ENCODE results near the gene GPR12.

Gene GPR12

DNA sequence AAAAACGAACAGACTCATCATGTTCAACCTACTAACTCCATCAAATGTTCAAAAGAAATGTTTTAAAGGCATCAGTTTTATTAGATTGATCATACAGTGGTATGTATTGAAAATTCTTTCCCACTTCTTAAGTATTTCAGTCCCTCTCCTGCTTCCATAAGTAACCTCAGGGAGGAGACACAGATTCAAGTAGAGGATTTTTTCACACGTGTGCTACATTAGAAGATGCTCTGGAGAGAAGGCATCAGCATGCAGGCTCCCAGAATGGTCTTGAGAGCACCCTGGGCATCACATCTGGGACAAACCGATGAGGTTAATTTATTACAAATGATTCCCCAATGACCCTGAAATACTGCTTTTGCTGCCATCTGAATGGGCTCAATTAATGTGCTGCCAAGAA, 3.6 kb downstream of the GPR12 start:
- intact Hi-C loops (cut with DNase I; ENCODE audit: low total_unique reads): no loop called here
- DNase-seq: no peak
- H3K27me3 ChIP-seq: peaks cover 0 to 44% of the 10 kb centered on the region in 2 donors

GRCh38 chr13:26752671-26753070, 7.9 kb downstream of the GPR12 start:
- DNase-seq: no peak
- Histone ChIP-seq H3K27ac (no peak overlapping the region), H3K4me1 (no peaks in the 10 kb centered on the region), H3K9me3 (no peaks in the 10 kb centered on the region), H3K36me3 (no peaks in the 10 kb centered on the region), H3K4me3 (no peak overlapping the region), H3K27me3 (peaks cover 0 to 13% of the 10 kb centered on the region in 2 donors)
- intact Hi-C loops (cut with DNase I; ENCODE audit: low total_unique reads): no loop called here
- no peak for TF ChIP-seq CTCF (IDR thresholded peaks at IDR 0.05)

More for the DNA sequence above, 3.6 kb downstream of the GPR12 start:
- Histone ChIP-seq H3K4me1 (peaks cover 0 to 19% (median 12%) of the 10 kb centered on the region in 4 donors), H3K36me3 (no peaks in the 10 kb centered on the region), H3K27ac (no peak overlapping the region), H3K9me3 (no peaks in the 10 kb centered on the region), H3K4me3 (no peak overlapping the region)
- no peak for TF ChIP-seq CTCF (IDR thresholded peaks at IDR 0.05)

- DNase-seq: no peak
- Histone ChIP-seq H3K4me1 (no peaks in the 10 kb centered on the region), H3K27me3 (peaks cover 0 to 6% of the 10 kb centered on the region in 2 donors), H3K4me3 (no peak overlapping the region), H3K36me3 (no peaks in the 10 kb centered on the region), H3K9me3 (no peaks in the 10 kb centered on the region), H3K27ac (no peak overlapping the region)
- no peak for TF ChIP-seq CTCF (IDR thresholded peaks at IDR 0.05)
- intact Hi-C loops (cut with DNase I; ENCODE audit: low total_unique reads): no loop called here
Measured at GRCh38 chr13:26749905-26750304, 10.7 kb downstream of the GPR12 start.

DNA sequence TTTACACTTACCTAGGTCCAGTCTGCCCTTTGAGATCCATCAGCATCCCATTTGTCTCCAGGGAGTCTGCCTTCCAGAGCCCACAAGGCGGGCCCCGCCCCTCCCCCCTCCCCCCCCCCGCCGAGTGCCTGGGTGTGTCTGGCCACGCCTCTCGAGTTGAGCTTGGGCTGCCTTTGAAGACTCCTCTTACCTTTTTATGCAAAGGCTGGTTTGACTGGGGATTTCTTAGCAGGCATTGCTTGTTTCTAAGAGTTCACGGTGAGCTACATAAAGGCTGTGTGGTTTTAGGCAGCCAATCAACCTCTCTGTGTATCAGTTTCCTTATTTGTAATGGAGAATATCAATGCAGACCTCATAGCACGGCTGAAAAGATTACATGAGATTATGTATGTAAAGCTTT, 11.3 kb downstream of the GPR12 start:
- DNase-seq: no peak
- no peak for TF ChIP-seq CTCF (IDR thresholded peaks at IDR 0.05)
- Histone ChIP-seq H3K27ac (no peak overlapping the region), H3K9me3 (no peaks in the 10 kb centered on the region), H3K4me3 (no peak overlapping the region), H3K4me1 (no peaks in the 10 kb centered on the region), H3K27me3 (peaks cover 0 to 12% of the 10 kb centered on the region in 2 donors), H3K36me3 (no peaks in the 10 kb centered on the region)
- intact Hi-C loops (cut with DNase I; ENCODE audit: low total_unique reads): no loop called here

- no peak for DNase-seq
- H3K36me3 ChIP-seq: no peaks in the 10 kb centered on the region
- H3K9me3 ChIP-seq: no peaks in the 10 kb centered on the region
- no peak overlapping the region for H3K27ac ChIP-seq
- intact Hi-C loops (cut with DNase I; ENCODE audit: low total_unique reads): no loop called here
- H3K4me3 ChIP-seq: no peak overlapping the region
- TF ChIP-seq CTCF (IDR thresholded peaks at IDR 0.05): no peak
- H3K4me1 ChIP-seq: no peaks in the 10 kb centered on the region
- peaks cover 0 to 22% of the 10 kb centered on the region in 2 donors for H3K27me3 ChIP-seq
Measured at GRCh38 chr13:26747706-26748105, 12.9 kb downstream of the GPR12 start.

DNA sequence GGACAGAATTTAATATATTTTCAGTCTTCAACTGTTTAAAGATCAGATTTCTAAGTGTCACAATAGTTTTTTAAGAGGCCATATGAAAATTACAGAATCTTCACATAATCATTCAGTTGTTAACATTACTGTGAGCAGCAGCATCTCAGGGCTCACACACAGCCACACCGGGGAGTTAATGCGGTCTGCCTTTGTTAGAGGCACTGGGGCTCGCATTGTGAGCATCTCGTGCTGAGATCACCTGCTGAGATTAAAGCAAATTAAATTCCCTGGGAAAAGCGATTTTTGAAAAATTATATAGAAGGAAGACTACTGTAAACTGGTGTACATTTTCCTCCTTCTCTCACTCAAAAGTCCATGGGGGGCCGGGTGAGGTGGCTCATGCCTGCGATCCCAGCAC, 16.6 kb downstream of the GPR12 start:
- H3K27ac ChIP-seq: no peak overlapping the region
- peaks cover 0 to 38% of the 10 kb centered on the region in 2 donors for H3K27me3 ChIP-seq
- intact Hi-C loops (cut with DNase I; ENCODE audit: low total_unique reads): no loop called here

More for the DNA sequence above, 16.6 kb downstream of the GPR12 start:
- Histone ChIP-seq H3K4me1 (no peaks in the 10 kb centered on the region), H3K9me3 (peaks cover 0 to 3% (median 0%) of the 10 kb centered on the region in 3 donors), H3K36me3 (no peaks in the 10 kb centered on the region), H3K4me3 (no peak overlapping the region)
- no peak for DNase-seq
- TF ChIP-seq CTCF (IDR thresholded peaks at IDR 0.05): no peak

All from tibial artery (tissue), 4 donors.